ENCODE results near the gene OSBPL10. TPM values are rescaled to one million over a fixed set of nuclear protein-coding genes. Genes with fewer than 3 reads are reported as not detected.
"Not testable (repeated sequence)": the region's sequence is repeated elsewhere in the genome, so short reads cannot be mapped to it uniquely, and the experiment has no call there.

OSBPL10 gene
- total and polyA plus RNA-seq, 5 donors from 2014 or later: 0.14 to 1.8 (median 0.21) TPM; not detected in 2

DNA sequence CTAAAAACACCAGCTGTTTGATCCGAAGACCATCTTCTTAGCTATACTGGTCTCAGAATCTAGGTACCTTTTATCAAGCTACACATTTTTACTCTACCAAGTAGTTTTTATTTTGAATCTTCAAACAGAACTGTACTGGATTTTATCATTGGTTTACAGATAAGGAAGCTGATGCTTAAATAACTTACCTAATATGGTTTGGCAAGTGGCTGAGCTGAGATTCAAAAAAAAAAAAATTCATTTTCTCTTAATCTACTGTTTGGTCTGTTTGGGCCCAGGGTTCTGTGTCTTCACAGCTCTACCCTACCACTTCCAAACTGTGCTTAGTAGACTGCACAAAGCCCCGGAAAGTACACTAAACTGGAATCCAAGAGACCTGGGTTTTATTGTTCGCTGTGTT, 36.2 kb upstream of the OSBPL10 start:
- Histone ChIP-seq H3K4me1 (ENCODE audit: control insufficient read depth, insufficient read depth, low read length, poor library complexity, severe bottlenecking) (no peaks in the 10 kb centered on the region), H3K9me3 (ENCODE audit: control insufficient read depth in 2 of 2, low read length in 2 of 2) (no peaks in the 10 kb centered on the region), H3K36me3 (ENCODE audit: control insufficient read depth, insufficient read depth, low read length) (no peaks in the 10 kb centered on the region), H3K4me3 (ENCODE audit: low read depth, low read length) (no peak overlapping the region), H3K27ac (ENCODE audit: insufficient read depth, low read length, poor library complexity, severe bottlenecking) (no peak overlapping the region), H3K27me3 (ENCODE audit: control insufficient read depth, insufficient read depth, low read length) (peaks cover 2% of the 10 kb centered on the region)
- no peaks in the 10 kb centered on the region for H3K36me3 Mint-ChIP-seq
- H3K27me3 Mint-ChIP-seq: peaks cover 17% of the 10 kb centered on the region
- DNase-seq (no peak), ATAC-seq (ENCODE audit: low read depth in 2 of 2) (no peak)
- no peak overlapping the region for H3K27ac Mint-ChIP-seq
- H3K9me3 Mint-ChIP-seq: peaks cover 0 to 1% (median 0%) of the 10 kb centered on the region in 7 donors
- H3K4me3 Mint-ChIP-seq: no peak overlapping the region
- no peaks in the 10 kb centered on the region for H3K4me1 Mint-ChIP-seq

DNA sequence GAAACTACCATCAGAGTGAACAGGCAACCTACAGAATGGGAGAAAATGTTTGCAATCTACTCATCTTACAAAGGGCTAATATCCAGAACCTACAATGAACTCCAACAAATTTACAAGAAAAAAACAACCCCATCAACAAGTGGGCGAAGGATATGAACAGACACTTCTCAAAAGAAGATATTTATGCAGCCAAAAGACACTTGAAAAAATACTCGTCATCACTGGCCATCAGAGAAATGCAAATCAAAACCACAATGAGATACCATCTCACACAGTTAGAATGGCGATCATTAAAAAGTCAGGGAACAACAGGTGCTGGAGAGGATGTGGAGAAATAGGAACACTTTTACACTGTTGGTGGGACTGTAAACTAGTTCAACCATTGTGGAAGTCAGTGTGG, 34.6 kb upstream of the OSBPL10 start:
- H3K4me3 ChIP-seq (ENCODE audit: low read depth, low read length); DNase-seq; H3K9me3 ChIP-seq (ENCODE audit: control insufficient read depth in 2 of 2, low read length in 2 of 2); H3K27ac ChIP-seq (ENCODE audit: insufficient read depth, low read length, poor library complexity, severe bottlenecking); H3K27me3 ChIP-seq (ENCODE audit: control insufficient read depth, insufficient read depth, low read length); ATAC-seq (ENCODE audit: low read depth in 2 of 2); H3K4me3 Mint-ChIP-seq; H3K9me3 Mint-ChIP-seq; H3K36me3 Mint-ChIP-seq; H3K27ac Mint-ChIP-seq; H3K4me1 Mint-ChIP-seq; H3K4me1 ChIP-seq (ENCODE audit: control insufficient read depth, insufficient read depth, low read length, poor library complexity, severe bottlenecking); H3K36me3 ChIP-seq (ENCODE audit: control insufficient read depth, insufficient read depth, low read length): not testable (repeated sequence)
- H3K27me3 Mint-ChIP-seq: peaks cover 26% of the 10 kb centered on the region

DNA sequence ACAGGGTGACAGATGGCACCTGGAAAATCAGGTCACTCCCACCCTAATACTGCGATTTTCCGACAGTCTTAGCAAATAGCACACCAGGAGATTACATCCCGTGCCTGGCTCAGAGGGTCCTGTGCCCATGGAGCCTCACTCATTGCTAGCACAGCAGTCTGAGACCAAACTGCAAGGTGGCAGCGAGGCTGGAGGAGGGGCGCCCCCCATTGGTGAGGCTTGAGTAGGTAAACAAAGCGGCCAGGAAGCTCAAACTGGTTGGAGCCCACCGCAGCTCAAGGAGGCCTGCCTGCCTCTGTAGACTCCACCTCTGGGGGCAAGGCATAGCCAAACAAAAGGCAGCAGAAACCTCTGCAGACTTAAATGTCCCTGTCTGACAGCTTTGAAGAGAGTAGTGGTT, 29.6 kb upstream of the OSBPL10 start:
- not testable (repeated sequence) for H3K9me3 Mint-ChIP-seq

DNA sequence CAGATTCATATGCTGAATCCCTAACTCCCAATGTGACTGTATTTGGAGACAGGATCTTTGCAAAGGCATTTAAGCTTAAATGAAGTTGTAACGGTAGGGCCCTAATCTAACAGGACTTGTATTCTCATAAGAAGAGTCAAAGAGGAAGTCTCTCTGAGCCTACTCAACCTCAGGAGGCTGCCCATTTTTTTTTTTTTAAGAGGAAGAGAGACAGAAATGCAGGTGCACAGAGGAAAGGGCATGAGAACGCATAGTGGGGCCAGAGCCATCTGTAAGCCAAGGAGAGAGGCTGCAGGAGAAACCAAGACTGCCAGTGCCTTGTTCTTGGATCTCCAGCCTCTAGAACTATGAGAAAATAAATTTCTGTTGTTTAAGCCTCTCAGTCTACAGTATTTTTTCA, 28.9 kb upstream of the OSBPL10 start:
- Histone ChIP-seq H3K9me3 (ENCODE audit: control insufficient read depth in 2 of 2, low read length in 2 of 2) (no peaks in the 10 kb centered on the region), H3K4me1 (ENCODE audit: control insufficient read depth, insufficient read depth, low read length, poor library complexity, severe bottlenecking) (no peaks in the 10 kb centered on the region), H3K4me3 (ENCODE audit: low read depth, low read length) (no peak overlapping the region), H3K27me3 (ENCODE audit: control insufficient read depth, insufficient read depth, low read length) (peaks cover 3% of the 10 kb centered on the region), H3K27ac (ENCODE audit: insufficient read depth, low read length, poor library complexity, severe bottlenecking) (no peak overlapping the region), H3K36me3 (ENCODE audit: control insufficient read depth, insufficient read depth, low read length) (no peaks in the 10 kb centered on the region)
- H3K4me3 Mint-ChIP-seq: no peak overlapping the region
- H3K36me3 Mint-ChIP-seq: no peaks in the 10 kb centered on the region
- peaks cover 26% of the 10 kb centered on the region for H3K27me3 Mint-ChIP-seq
- H3K9me3 Mint-ChIP-seq: peaks cover 0 to 4% (median 0%) of the 10 kb centered on the region in 7 donors
- DNase-seq (peak in 1 of 3 donors; percentile 7), ATAC-seq (ENCODE audit: low read depth in 2 of 2) (no peak)
- H3K27ac Mint-ChIP-seq: no peak overlapping the region
- peaks cover 0 to 5% (median 0%) of the 10 kb centered on the region in 4 donors for H3K4me1 Mint-ChIP-seq

More for the DNA sequence above, 29.6 kb upstream of the OSBPL10 start:
- not testable (repeated sequence) for ATAC-seq (ENCODE audit: low read depth in 2 of 2); H3K27me3 ChIP-seq (ENCODE audit: control insufficient read depth, insufficient read depth, low read length); H3K27ac ChIP-seq (ENCODE audit: insufficient read depth, low read length, poor library complexity, severe bottlenecking); H3K4me3 ChIP-seq (ENCODE audit: low read depth, low read length); H3K4me3 Mint-ChIP-seq; H3K9me3 ChIP-seq (ENCODE audit: control insufficient read depth in 2 of 2, low read length in 2 of 2); H3K4me1 ChIP-seq (ENCODE audit: control insufficient read depth, insufficient read depth, low read length, poor library complexity, severe bottlenecking); H3K36me3 ChIP-seq (ENCODE audit: control insufficient read depth, insufficient read depth, low read length); DNase-seq; H3K36me3 Mint-ChIP-seq; H3K4me1 Mint-ChIP-seq; H3K27ac Mint-ChIP-seq
- peaks cover 30% of the 10 kb centered on the region for H3K27me3 Mint-ChIP-seq

DNA sequence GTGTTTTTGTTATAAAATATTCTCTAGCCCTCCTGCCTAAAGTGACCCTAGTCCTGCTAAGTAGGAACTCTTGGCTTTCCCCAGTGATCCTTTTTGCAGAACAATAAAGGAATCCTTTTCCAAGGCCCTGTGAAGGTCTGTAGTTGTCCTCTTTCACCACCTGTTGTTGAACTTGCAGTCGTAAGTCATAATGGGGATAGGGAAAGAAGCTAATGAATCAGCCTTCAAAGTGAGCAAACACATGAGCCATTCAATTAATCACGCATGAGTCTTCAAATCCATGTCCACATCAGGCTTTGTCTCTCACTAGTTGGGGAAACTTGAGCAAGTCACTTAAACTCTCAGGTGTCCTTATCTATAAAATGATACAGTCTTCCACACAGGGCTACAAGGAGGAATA, 28.0 kb upstream of the OSBPL10 start:
- ATAC-seq (ENCODE audit: low read depth in 2 of 2): no peak
- Histone ChIP-seq H3K36me3 (ENCODE audit: control insufficient read depth, insufficient read depth, low read length) (no peaks in the 10 kb centered on the region), H3K27me3 (ENCODE audit: control insufficient read depth, insufficient read depth, low read length) (peaks cover 3% of the 10 kb centered on the region), H3K4me1 (ENCODE audit: control insufficient read depth, insufficient read depth, low read length, poor library complexity, severe bottlenecking) (no peaks in the 10 kb centered on the region), H3K4me3 (ENCODE audit: low read depth, low read length) (no peak overlapping the region), H3K9me3 (ENCODE audit: control insufficient read depth in 2 of 2, low read length in 2 of 2) (no peaks in the 10 kb centered on the region), H3K27ac (ENCODE audit: insufficient read depth, low read length, poor library complexity, severe bottlenecking) (no peak overlapping the region)
- no peak for DNase-seq
- Mint-ChIP-seq H3K36me3 (no peaks in the 10 kb centered on the region), H3K4me1 (peaks cover 0 to 5% (median 0%) of the 10 kb centered on the region in 4 donors), H3K27ac (no peak overlapping the region), H3K27me3 (peaks cover 24% of the 10 kb centered on the region), H3K4me3 (no peak overlapping the region), H3K9me3 (peaks cover 0 to 6% (median 0%) of the 10 kb centered on the region in 7 donors)

DNA sequence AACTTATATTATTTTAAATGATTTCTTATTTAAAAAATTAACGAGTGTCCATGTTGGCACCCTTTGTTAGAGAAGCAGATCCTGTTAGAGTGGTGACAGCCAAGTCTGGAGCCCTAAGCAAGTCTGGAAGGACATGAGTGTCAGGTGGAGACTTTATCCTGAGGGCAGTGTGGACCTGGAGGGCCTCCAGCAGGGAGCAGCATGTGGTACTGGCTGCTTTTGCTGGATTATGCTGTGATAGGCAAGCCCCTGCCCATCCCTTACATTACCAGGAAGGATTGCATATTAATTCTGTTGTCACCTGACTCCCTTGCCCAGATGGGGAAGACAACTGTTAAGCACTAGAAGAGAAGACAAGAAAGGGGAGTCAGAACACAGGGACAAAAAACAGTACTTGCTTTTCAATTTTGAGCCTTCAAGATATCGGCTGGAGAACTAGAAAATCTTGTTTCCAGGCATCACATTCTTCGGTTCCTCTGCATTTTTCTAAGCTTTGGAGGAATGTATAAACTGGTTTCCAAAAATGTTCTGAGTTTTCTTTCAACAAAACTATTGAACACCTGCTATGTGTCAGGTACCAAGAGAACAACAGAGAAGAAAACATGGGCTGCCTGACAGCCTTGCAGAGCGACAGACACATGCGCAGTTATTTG, 23.2 kb upstream of the OSBPL10 start:
- Histone ChIP-seq H3K4me3 (ENCODE audit: low read depth, low read length) (no peak overlapping the region), H3K9me3 (ENCODE audit: control insufficient read depth in 2 of 2, low read length in 2 of 2) (no peaks in the 10 kb centered on the region), H3K4me1 (ENCODE audit: control insufficient read depth, insufficient read depth, low read length, poor library complexity, severe bottlenecking) (no peaks in the 10 kb centered on the region), H3K36me3 (ENCODE audit: control insufficient read depth, insufficient read depth, low read length) (no peaks in the 10 kb centered on the region), H3K27me3 (ENCODE audit: control insufficient read depth, insufficient read depth, low read length) (peaks cover 3% of the 10 kb centered on the region), H3K27ac (ENCODE audit: insufficient read depth, low read length, poor library complexity, severe bottlenecking) (no peak overlapping the region)
- H3K4me3 Mint-ChIP-seq: no peak overlapping the region
- H3K27ac Mint-ChIP-seq: no peak overlapping the region
- ATAC-seq (ENCODE audit: low read depth in 2 of 2) (no peak), DNase-seq (no peak)
- no peaks in the 10 kb centered on the region for H3K36me3 Mint-ChIP-seq
- H3K9me3 Mint-ChIP-seq: peaks cover 0 to 4% (median 0%) of the 10 kb centered on the region in 7 donors
- H3K4me1 Mint-ChIP-seq: no peaks in the 10 kb centered on the region
- peaks cover 52% of the 10 kb centered on the region for H3K27me3 Mint-ChIP-seq

DNA sequence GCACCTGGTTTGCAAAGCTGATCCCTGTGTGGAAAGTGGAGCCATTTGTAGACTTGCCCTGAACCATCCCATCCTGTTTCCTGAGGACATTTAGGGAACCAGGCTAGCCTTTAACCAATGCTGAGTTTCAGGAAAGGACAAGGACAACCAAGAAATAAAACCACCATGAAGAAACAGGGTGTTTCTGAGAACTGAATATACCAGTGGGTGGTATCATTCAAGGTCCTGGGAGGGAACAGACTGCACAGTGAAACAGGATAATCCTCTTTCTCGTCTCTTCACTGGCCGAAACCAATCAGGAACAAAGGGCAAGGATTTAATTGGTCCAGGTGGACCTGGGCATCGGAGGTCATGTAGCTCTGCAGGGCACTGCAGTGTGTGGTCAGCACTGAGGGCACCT, 22.3 kb upstream of the OSBPL10 start:
- no peak for DNase-seq
- no peaks in the 10 kb centered on the region for H3K9me3 ChIP-seq (ENCODE audit: control insufficient read depth in 2 of 2, low read length in 2 of 2)
- Mint-ChIP-seq H3K27me3 (peaks cover 54% of the 10 kb centered on the region), H3K4me1 (no peaks in the 10 kb centered on the region), H3K9me3 (peaks cover 0 to 4% (median 0%) of the 10 kb centered on the region in 7 donors), H3K4me3 (no peak overlapping the region), H3K36me3 (no peaks in the 10 kb centered on the region), H3K27ac (no peak overlapping the region)
- no peak for ATAC-seq (ENCODE audit: low read depth in 2 of 2)
- H3K4me3 ChIP-seq (ENCODE audit: low read depth, low read length): no peak overlapping the region
- H3K4me1 ChIP-seq (ENCODE audit: control insufficient read depth, insufficient read depth, low read length, poor library complexity, severe bottlenecking): no peaks in the 10 kb centered on the region
- H3K36me3 ChIP-seq (ENCODE audit: control insufficient read depth, insufficient read depth, low read length): no peaks in the 10 kb centered on the region
- H3K27ac ChIP-seq (ENCODE audit: insufficient read depth, low read length, poor library complexity, severe bottlenecking): no peak overlapping the region
- H3K27me3 ChIP-seq (ENCODE audit: control insufficient read depth, insufficient read depth, low read length): peaks cover 3% of the 10 kb centered on the region

All from CD4-positive, CD25-positive, alpha-beta regulatory T cell (primary cell).